Thoracic aorta (tissue), 2 donors: ENCODE measurements around the gene HIGD2A. TPM values are rescaled to one million over a fixed set of nuclear protein-coding genes. Genes with fewer than 3 reads are reported as not detected.

Experiments
- ATAC-seq: fragments of 150-250 bp; one replicate; pipeline ENCODE4 v1.8.0; 2017; ENCODE audit warnings: low read depth; ENCODE audit not compliant: insufficient number of reproducible peaks, low FRiP score
- DNase-seq: peaks from one replicate; pipeline ENCODE4 v3.0.0-alpha.2; 2020; ENCODE audit warnings: low spot score
- H3K27ac ChIP-seq, 2 donors: fragments of 200-600 bp; sonication (generic); 1 replicate in 1 of 2; 2 replicates in 1 of 2; pipeline ENCODE4 v1.5.1; 2016; ENCODE audit warnings: mild to moderate bottlenecking in 2 of 2, moderate library complexity in 2 of 2
- H3K27me3 ChIP-seq: fragments of 200-600 bp; sonication (generic); replicated peaks from 2 replicates; pipeline ENCODE4 v1.6.0; 2016; ENCODE audit warnings: mild to moderate bottlenecking; ENCODE audit not compliant: insufficient read depth
- H3K36me3 ChIP-seq: fragments of 200-600 bp; sonication (generic); one replicate; pipeline ENCODE4 v1.5.1; 2016
- H3K4me1 ChIP-seq, 2 donors: fragments of 200-600 bp; sonication (generic); 1 replicate in 1 of 2; 2 replicates in 1 of 2; pipeline versions ENCODE4 v1.5.1 to v1.6.0; 2016; ENCODE audit warnings: low read depth in 2 of 2, mild to moderate bottlenecking in 1 of 2; ENCODE audit not compliant: control insufficient read depth in 1 of 2
- H3K4me3 ChIP-seq: fragments of 200-600 bp; sonication (generic); 2 replicates; pipeline ENCODE4 v1.5.1; 2016; ENCODE audit warnings: mild to moderate bottlenecking
- H3K9me3 ChIP-seq: fragments of 200-600 bp; sonication (generic); 2 replicates; pipeline ENCODE4 v1.5.1; 2016
- total RNA-seq, 2 donors: library from RNA; depleted of rRNA; stranded (reverse); fragments of >200 nt; gene quantifications; one replicate each; pipeline versions ENCODE4 v1.1.0 to v1.2.3, GENCODE V29; 2016
- TF ChIP-seq, protein P1 (sequence below): fragments of 200-600 bp; sonication (generic); IDR thresholded peaks from one replicate; pipeline ENCODE4 v1.5.1; 2019; ENCODE audit warnings: antibody characterized with exemption

HIGD2A gene
- total RNA-seq, 2 donors from 2014 or later: 45.2 to 57.5 TPM

DNA sequence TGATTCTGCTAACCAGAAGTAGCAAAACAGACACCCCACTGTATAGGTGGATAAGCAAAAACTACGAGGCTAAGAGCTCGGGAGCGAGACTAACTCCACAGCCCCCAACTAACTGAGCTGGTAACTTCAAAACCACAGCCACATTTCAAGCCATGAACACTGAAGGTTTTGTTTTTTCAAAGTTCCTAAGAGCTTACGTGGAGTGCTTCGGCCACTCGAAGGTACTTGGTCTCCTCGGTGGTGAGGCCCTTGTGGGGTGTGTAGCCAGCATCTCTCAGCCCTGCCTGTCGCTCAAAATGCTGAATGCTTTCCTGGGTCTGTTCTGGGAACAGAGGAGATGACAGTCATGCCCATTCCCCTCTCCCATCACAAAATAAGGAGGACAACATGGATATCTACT, 38.1 kb upstream of the HIGD2A start:
- H3K27ac ChIP-seq: no peak overlapping the region
- TF ChIP-seq, protein P1, sequence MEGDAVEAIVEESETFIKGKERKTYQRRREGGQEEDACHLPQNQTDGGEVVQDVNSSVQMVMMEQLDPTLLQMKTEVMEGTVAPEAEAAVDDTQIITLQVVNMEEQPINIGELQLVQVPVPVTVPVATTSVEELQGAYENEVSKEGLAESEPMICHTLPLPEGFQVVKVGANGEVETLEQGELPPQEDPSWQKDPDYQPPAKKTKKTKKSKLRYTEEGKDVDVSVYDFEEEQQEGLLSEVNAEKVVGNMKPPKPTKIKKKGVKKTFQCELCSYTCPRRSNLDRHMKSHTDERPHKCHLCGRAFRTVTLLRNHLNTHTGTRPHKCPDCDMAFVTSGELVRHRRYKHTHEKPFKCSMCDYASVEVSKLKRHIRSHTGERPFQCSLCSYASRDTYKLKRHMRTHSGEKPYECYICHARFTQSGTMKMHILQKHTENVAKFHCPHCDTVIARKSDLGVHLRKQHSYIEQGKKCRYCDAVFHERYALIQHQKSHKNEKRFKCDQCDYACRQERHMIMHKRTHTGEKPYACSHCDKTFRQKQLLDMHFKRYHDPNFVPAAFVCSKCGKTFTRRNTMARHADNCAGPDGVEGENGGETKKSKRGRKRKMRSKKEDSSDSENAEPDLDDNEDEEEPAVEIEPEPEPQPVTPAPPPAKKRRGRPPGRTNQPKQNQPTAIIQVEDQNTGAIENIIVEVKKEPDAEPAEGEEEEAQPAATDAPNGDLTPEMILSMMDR: no peak
- H3K4me1 ChIP-seq: no peaks in the 10 kb centered on the region
- H3K36me3 ChIP-seq: peaks cover 67% of the 10 kb centered on the region
- DNase-seq (no peak), ATAC-seq (no peak)
- no peak overlapping the region for H3K4me3 ChIP-seq
- H3K9me3 ChIP-seq: no peaks in the 10 kb centered on the region
- no peaks in the 10 kb centered on the region for H3K27me3 ChIP-seq

DNA sequence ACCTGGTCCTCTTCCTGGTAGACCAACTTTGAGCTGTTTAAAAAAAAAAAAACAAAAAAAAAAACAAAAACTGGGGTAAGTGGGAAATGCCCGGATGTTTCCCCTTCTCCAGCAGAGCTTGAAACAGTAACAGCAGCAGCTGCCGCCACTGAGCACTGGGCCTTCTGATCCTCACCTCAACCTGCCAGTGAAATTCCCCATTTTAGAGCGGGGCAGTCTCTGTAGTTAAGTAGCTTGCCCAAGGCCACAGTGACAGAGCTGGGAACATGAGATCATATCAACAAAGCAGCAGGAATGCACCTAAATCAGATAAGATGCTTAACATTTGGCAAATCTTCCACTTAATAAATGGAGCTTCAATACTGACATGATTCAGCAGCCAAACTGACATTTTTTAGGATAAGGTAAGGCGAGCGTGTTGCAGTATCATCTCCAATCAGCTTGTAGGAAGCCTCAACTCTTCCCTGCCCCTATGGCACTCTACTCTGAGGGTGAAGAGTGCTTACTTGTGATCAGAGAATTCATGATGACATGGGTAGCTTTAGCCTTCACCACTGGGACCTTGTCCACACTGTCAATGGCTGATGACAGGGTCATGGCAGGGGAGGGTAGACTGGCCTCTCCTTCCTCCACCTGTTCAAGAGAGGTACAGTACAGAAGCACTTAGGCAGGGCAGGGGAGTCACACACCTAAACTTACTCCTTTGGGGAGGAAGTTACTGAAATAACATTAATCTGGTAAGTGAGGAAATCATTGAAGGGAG, 36.3 kb upstream of the HIGD2A start:
- DNase-seq: no peak
- TF ChIP-seq, protein P1: no peak
- Histone ChIP-seq H3K4me3 (no peak overlapping the region), H3K27ac (no peak overlapping the region), H3K4me1 (no peaks in the 10 kb centered on the region), H3K36me3 (peaks cover 56% of the 10 kb centered on the region), H3K27me3 (no peaks in the 10 kb centered on the region), H3K9me3 (no peaks in the 10 kb centered on the region)
- ATAC-seq: no peak

DNA sequence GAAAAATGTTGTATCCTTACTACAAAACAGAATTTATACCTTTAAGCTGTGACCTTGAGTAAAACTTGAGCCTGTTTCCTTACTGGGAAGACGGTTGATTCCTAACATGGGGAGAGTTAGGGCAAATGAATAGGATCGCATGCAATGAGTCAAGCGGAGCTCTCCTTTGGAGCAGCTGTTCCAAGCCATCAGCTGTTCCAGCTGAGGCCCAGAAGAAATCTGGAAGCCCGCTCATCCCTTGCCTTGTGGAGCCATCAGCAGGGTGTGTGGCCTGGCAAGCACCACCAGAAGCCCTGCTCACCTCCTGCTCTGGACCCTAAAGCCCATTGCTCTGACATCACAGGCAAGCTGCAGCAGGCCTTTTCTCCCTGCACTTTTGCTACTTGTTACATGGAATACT, 35.0 kb upstream of the HIGD2A start:
- no peaks in the 10 kb centered on the region for H3K27me3 ChIP-seq
- no peaks in the 10 kb centered on the region for H3K9me3 ChIP-seq
- H3K36me3 ChIP-seq: peaks cover 48% of the 10 kb centered on the region
- ATAC-seq (no peak), DNase-seq (no peak)
- no peak overlapping the region for H3K4me3 ChIP-seq
- H3K27ac ChIP-seq: no peak overlapping the region
- H3K4me1 ChIP-seq: no peaks in the 10 kb centered on the region
- TF ChIP-seq, protein P1: no peak

DNA sequence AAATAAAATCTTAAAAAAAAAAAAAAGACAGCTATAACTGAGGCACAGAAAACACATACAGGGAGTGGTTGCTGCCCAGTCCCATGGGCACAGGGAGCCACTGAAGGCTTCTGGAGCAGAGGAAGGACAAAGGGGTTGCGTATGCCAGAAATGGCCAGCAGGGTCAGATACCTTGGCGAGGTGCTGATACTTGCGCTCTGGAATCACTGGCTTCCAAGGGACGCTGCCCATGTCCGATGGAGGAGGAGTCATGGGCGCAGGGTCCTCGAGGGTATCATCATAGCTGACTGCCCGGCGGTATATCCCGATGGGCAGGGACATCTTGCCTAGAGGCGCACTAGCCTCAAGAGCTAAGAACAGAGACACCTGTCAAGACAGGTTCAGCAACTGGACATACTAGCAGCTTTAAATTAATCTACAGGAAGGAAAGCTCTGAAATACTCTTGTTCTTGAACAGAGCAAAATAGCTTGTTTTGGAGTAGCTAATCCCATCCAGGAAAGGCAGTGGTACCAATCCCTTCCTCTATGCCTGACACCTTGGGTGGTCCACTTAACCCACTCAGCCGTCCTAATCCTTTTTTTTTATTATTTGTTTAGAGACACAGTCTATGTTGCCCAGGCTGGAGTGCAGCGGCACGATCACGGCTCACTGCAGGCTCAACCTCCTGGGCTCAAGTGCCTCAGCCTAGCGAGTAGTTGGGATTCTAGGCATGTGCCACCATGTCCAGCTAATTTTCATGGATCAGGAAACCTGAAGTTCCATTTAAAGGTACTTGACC, 33.0 kb upstream of the HIGD2A start:
- H3K9me3 ChIP-seq: no peaks in the 10 kb centered on the region
- H3K27ac ChIP-seq: no peak overlapping the region
- no peak overlapping the region for H3K4me3 ChIP-seq
- DNase-seq (no peak), ATAC-seq (no peak)
- TF ChIP-seq, protein P1: no peak
- peaks cover 32% of the 10 kb centered on the region for H3K36me3 ChIP-seq
- H3K4me1 ChIP-seq: peaks cover 9 to 12% of the 10 kb centered on the region in 2 donors
- H3K27me3 ChIP-seq: no peaks in the 10 kb centered on the region

DNA sequence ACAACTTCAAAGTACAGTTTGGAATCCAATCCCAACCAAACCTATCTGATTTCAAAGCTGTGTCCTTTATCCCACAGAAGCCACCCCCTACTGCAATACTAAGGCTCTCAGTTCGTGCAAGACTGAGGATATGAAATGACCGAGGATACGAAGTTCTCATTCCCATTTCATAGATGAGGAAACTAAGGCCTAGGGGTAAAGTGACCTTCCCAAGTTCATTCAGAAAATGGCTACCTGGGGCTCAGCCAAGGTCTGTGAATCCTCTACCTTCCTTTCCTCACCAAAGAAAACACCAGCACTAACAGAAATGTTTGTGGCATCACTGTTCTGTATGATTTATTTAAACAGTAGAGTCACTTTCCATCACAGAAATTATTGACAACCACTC, 32.4 kb upstream of the HIGD2A start:
- TF ChIP-seq, protein P1: no peak
- DNase-seq (no peak), ATAC-seq (no peak)
- Histone ChIP-seq H3K9me3 (no peaks in the 10 kb centered on the region), H3K27me3 (no peaks in the 10 kb centered on the region), H3K36me3 (peaks cover 28% of the 10 kb centered on the region), H3K4me1 (peaks cover 9 to 12% of the 10 kb centered on the region in 2 donors), H3K27ac (no peak overlapping the region), H3K4me3 (no peak overlapping the region)
